HFFc6 (cell line): ENCODE data around the gene ATF7. TPM values are rescaled to one million over a fixed set of nuclear protein-coding genes. Genes with fewer than 3 reads are reported as not detected.

ENCODE experiments used
- DNase-seq: peaks from one replicate; pipeline ENCODE4 v3.0.0-alpha.2; 2018
- H3K27ac Mint-ChIP-seq: 2 replicates; pipeline ENCODE4 v1.8.0; 2020; ENCODE audit warnings: mild to moderate bottlenecking, mixed read lengths
- H3K27me3 Mint-ChIP-seq: 2 replicates; pipeline ENCODE4 v1.8.0; 2021; ENCODE audit warnings: mild to moderate bottlenecking, moderate library complexity, mixed read lengths; ENCODE audit not compliant: insufficient read depth
- H3K36me3 Mint-ChIP-seq: 2 replicates; pipeline ENCODE4 v1.8.0; 2021; ENCODE audit warnings: low read depth, mixed read lengths
- H3K4me1 Mint-ChIP-seq: 2 replicates; pipeline ENCODE4 v1.8.0; 2020; ENCODE audit warnings: low read depth, mixed read lengths
- H3K4me3 Mint-ChIP-seq: 2 replicates; pipeline ENCODE4 v1.8.0; 2020; ENCODE audit warnings: mild to moderate bottlenecking, moderate library complexity, mixed read lengths
- H3K9me3 Mint-ChIP-seq: 2 replicates; pipeline ENCODE4 v1.8.0; 2020; ENCODE audit warnings: mild to moderate bottlenecking, mixed read lengths
- total RNA-seq, 6 experiments: library from RNA; stranded (reverse); fragmentation: NEBNext Ultra II Directional; extraction: Animal tissue kit (Norgen Biotek cat#: 25700); gene quantifications; 2 replicates in 1 of 6; 3 replicates in 5 of 6; pipeline ENCODE4 v1.2.3, GENCODE V29; 2021
- TF ChIP-seq, protein P1 (sequence below): fragments of 200-600 bp; sonication (generic); IDR thresholded peaks from 2 replicates; pipeline ENCODE4 v1.5.0; 2021; ENCODE audit warnings: antibody characterized with exemption, mild to moderate bottlenecking

The ATF7 gene
- total RNA-seq, 6 experiments from 2014 or later: 23.6 to 32.1 (median 29.8) TPM

GRCh38 chr12:53499266-53500141 lies 126.7 kb downstream of the ATF7 start, which contains the start of gene MAP3K12:
MAP3K12 (minus strand) TSS chr12:53499458; CDS start chr12:53487391, 12,067 bp downstream.
- H3K4me1 Mint-ChIP-seq: peaks cover 59% of the 10 kb centered on the region

GRCh38 chr12:53498235-53498630 lies 127.9 kb downstream of the ATF7 start:
- H3K27me3 Mint-ChIP-seq: peaks cover 1% of the 10 kb centered on the region
- H3K36me3 Mint-ChIP-seq: peaks cover 4% of the 10 kb centered on the region; the same call in 1 of the 2 replicates
- peak overlapping the region; percentile 89 for H3K4me3 Mint-ChIP-seq
- TF ChIP-seq, protein P1, sequence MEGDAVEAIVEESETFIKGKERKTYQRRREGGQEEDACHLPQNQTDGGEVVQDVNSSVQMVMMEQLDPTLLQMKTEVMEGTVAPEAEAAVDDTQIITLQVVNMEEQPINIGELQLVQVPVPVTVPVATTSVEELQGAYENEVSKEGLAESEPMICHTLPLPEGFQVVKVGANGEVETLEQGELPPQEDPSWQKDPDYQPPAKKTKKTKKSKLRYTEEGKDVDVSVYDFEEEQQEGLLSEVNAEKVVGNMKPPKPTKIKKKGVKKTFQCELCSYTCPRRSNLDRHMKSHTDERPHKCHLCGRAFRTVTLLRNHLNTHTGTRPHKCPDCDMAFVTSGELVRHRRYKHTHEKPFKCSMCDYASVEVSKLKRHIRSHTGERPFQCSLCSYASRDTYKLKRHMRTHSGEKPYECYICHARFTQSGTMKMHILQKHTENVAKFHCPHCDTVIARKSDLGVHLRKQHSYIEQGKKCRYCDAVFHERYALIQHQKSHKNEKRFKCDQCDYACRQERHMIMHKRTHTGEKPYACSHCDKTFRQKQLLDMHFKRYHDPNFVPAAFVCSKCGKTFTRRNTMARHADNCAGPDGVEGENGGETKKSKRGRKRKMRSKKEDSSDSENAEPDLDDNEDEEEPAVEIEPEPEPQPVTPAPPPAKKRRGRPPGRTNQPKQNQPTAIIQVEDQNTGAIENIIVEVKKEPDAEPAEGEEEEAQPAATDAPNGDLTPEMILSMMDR: no peak
- no peak for DNase-seq
- H3K9me3 Mint-ChIP-seq: no peaks in the 10 kb centered on the region
- H3K27ac Mint-ChIP-seq: peak overlapping the region; percentile 4; the same call in 1 of the 2 replicates
- H3K4me1 Mint-ChIP-seq: peaks cover 69% of the 10 kb centered on the region

More at GRCh38 chr12:53499266-53500141, 126.7 kb downstream of the ATF7 start, which contains the start of gene MAP3K12:
- Mint-ChIP-seq H3K36me3 (peaks cover 4% of the 10 kb centered on the region), H3K4me3 (peak within 1 kb of the TSS; percentile 89), H3K27me3 (no peaks in the 10 kb centered on the region; the same call in 1 of the 2 replicates), H3K9me3 (no peaks in the 10 kb centered on the region), H3K27ac (peak within 1 kb of the TSS; percentile 91)
- TF ChIP-seq, protein P1: no peak
- DNase-seq: peak; percentile 44

- Mint-ChIP-seq H3K36me3 (peaks cover 4% of the 10 kb centered on the region; the same call in 1 of the 2 replicates), H3K9me3 (no peaks in the 10 kb centered on the region), H3K27ac (no peak overlapping the region; the same call in 1 of the 2 replicates), H3K4me1 (peaks cover 69% of the 10 kb centered on the region), H3K4me3 (no peak overlapping the region), H3K27me3 (peaks cover 1% of the 10 kb centered on the region)
- TF ChIP-seq, protein P1: no peak
- no peak for DNase-seq
Observed at GRCh38 chr12:53497461-53497860, 128.7 kb downstream of the ATF7 start.

GRCh38 chr12:53496752-53497032 lies 129.5 kb downstream of the ATF7 start:
- Mint-ChIP-seq H3K36me3 (peaks cover 4% of the 10 kb centered on the region; the same call in 1 of the 2 replicates), H3K9me3 (no peaks in the 10 kb centered on the region), H3K4me1 (peaks cover 67% of the 10 kb centered on the region), H3K27ac (peak overlapping the region; percentile 67), H3K27me3 (peaks cover 1% of the 10 kb centered on the region), H3K4me3 (peak overlapping the region; percentile 66; the same call in 1 of the 2 replicates)
- TF ChIP-seq, protein P1: no peak
- no peak for DNase-seq

GRCh38 chr12:53495903-53496751 lies 130.1 kb downstream of the ATF7 start:
- DNase-seq: no peak
- Mint-ChIP-seq H3K4me3 (peak overlapping the region; percentile 66), H3K9me3 (no peaks in the 10 kb centered on the region), H3K27me3 (peaks cover 1% of the 10 kb centered on the region), H3K4me1 (peaks cover 65% of the 10 kb centered on the region), H3K27ac (peak overlapping the region; percentile 67), H3K36me3 (peaks cover 4% of the 10 kb centered on the region; the same call in 1 of the 2 replicates)
- TF ChIP-seq, protein P1: no peak
